T-helper 1 cell treated with Interleukin-12 subunit alpha and Interleukin-12 subunit beta and Interleukin-4 antibody, amounts not matched to agents 30 μg/mL and 1 μg/mL, for 36 hours (primary cell): ENCODE results near the gene CYP19A1.
"Not testable (repeated sequence)": the region's sequence is repeated elsewhere in the genome, so short reads cannot be mapped to it uniquely, and the experiment has no call there.

ENCODE experiments used
- H3K27ac Mint-ChIP-seq: one replicate; pipeline ENCODE4 v1.8.0; 2021; ENCODE audit warnings: mild to moderate bottlenecking, mixed read lengths
- H3K27me3 Mint-ChIP-seq: one replicate; pipeline ENCODE4 v1.8.0; 2021; ENCODE audit warnings: low read depth, mixed read lengths
- H3K36me3 Mint-ChIP-seq: one replicate; pipeline ENCODE4 v1.8.0; 2021; ENCODE audit warnings: low read depth, mixed read lengths
- H3K4me1 Mint-ChIP-seq: one replicate; pipeline ENCODE4 v1.8.0; 2021; ENCODE audit warnings: low read depth, mixed read lengths
- H3K4me3 Mint-ChIP-seq: one replicate; pipeline ENCODE4 v1.8.0; 2021; ENCODE audit warnings: mild to moderate bottlenecking, moderate library complexity, mixed read lengths
- H3K9me3 Mint-ChIP-seq: one replicate; pipeline ENCODE4 v1.8.0; 2021; ENCODE audit warnings: mixed read lengths

CYP19A1 gene

DNA sequence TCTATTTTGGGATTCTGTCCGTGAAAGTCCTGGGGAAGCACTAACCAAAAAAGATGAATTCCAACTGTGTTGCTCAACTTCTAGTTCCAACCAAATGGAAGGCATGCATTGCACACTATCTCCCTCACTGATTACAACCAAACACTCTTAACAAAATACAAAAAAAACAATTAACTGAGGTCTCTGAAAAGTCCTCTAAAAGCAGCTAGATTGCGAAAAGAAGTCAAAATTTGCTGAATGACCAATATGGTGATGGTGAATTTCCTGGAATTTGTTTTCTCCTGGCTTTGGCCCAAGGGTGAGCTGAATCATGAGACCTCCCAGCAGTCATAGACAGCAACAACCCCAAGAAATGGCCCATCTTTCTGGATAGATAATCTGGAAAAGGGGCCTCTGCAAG is 28.3 kb downstream of the CYP19A1 start:
- no peaks in the 10 kb centered on the region for H3K4me1 Mint-ChIP-seq
- peaks cover 8% of the 10 kb centered on the region for H3K27me3 Mint-ChIP-seq
- no peak overlapping the region for H3K27ac Mint-ChIP-seq
- no peak overlapping the region for H3K4me3 Mint-ChIP-seq
- no peaks in the 10 kb centered on the region for H3K9me3 Mint-ChIP-seq
- H3K36me3 Mint-ChIP-seq, result no peaks in the 10 kb centered on the region

GRCh38 chr15:51307811-51308210 is 30.6 kb downstream of the CYP19A1 start:
- Mint-ChIP-seq H3K27me3 (peaks cover 13% of the 10 kb centered on the region), H3K27ac (no peak overlapping the region), H3K36me3 (no peaks in the 10 kb centered on the region), H3K4me3 (no peak overlapping the region), H3K9me3 (no peaks in the 10 kb centered on the region), H3K4me1 (no peaks in the 10 kb centered on the region)

DNA sequence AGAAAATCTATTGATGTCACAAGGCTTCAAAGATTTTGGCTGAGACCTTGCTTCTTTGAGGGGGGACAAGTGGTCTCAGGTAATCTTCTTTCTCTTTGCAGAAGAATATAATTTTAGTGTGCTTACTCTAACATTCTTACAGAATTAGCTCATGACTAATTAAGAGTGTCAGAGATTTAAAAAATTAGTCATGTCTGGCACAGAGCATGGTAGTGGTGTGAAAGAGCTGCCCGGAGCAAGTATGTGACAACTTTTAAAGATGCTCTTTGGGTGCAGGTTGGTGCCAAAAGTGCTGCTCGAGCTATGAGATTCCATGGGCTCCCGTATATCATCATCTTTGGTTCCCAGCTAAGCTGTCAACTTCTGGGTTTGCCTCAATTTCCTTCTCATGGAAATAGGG is 31.1 kb downstream of the CYP19A1 start:
- Mint-ChIP-seq H3K9me3 (no peaks in the 10 kb centered on the region), H3K27me3 (peaks cover 16% of the 10 kb centered on the region), H3K4me1 (no peaks in the 10 kb centered on the region), H3K36me3 (no peaks in the 10 kb centered on the region), H3K4me3 (no peak overlapping the region), H3K27ac (no peak overlapping the region)

- Mint-ChIP-seq H3K4me1 (no peaks in the 10 kb centered on the region), H3K4me3 (no peak overlapping the region), H3K27ac (no peak overlapping the region), H3K27me3 (peaks cover 19% of the 10 kb centered on the region), H3K36me3 (no peaks in the 10 kb centered on the region), H3K9me3 (no peaks in the 10 kb centered on the region)
Measured at GRCh38 chr15:51303462-51303980, 34.9 kb downstream of the CYP19A1 start.

- Mint-ChIP-seq H3K9me3 (no peaks in the 10 kb centered on the region), H3K36me3 (no peaks in the 10 kb centered on the region), H3K4me1 (no peaks in the 10 kb centered on the region), H3K27ac (no peak overlapping the region), H3K4me3 (no peak overlapping the region), H3K27me3 (peaks cover 16% of the 10 kb centered on the region)
Measured at GRCh38 chr15:51302480-51302879, 35.9 kb downstream of the CYP19A1 start.

- Mint-ChIP-seq H3K27me3 (peaks cover 18% of the 10 kb centered on the region), H3K36me3 (no peaks in the 10 kb centered on the region), H3K4me1 (no peaks in the 10 kb centered on the region), H3K4me3 (no peak overlapping the region), H3K27ac (no peak overlapping the region), H3K9me3 (no peaks in the 10 kb centered on the region)
Measured at GRCh38 chr15:51299187-51300015, 39.0 kb downstream of the CYP19A1 start.

GRCh38 chr15:51298620-51299019 is 39.8 kb downstream of the CYP19A1 start:
- Mint-ChIP-seq H3K4me1 (no peaks in the 10 kb centered on the region), H3K36me3 (no peaks in the 10 kb centered on the region), H3K9me3 (no peaks in the 10 kb centered on the region), H3K27ac (no peak overlapping the region), H3K4me3 (no peak overlapping the region), H3K27me3 (peaks cover 14% of the 10 kb centered on the region)

GRCh38 chr15:51290720-51291119 is 47.7 kb downstream of the CYP19A1 start:
- H3K36me3 Mint-ChIP-seq, result no peaks in the 10 kb centered on the region
- H3K4me1 Mint-ChIP-seq, result no peaks in the 10 kb centered on the region
- peaks cover 4% of the 10 kb centered on the region for H3K27me3 Mint-ChIP-seq
- H3K27ac Mint-ChIP-seq, result no peak overlapping the region
- no peaks in the 10 kb centered on the region for H3K9me3 Mint-ChIP-seq
- no peak overlapping the region for H3K4me3 Mint-ChIP-seq

- Mint-ChIP-seq H3K4me3 (no peak overlapping the region), H3K36me3 (no peaks in the 10 kb centered on the region), H3K27ac (no peak overlapping the region), H3K4me1 (no peaks in the 10 kb centered on the region), H3K9me3 (no peaks in the 10 kb centered on the region), H3K27me3 (no peaks in the 10 kb centered on the region)
Measured at GRCh38 chr15:51289290-51289689, 49.1 kb downstream of the CYP19A1 start.

- H3K27me3 Mint-ChIP-seq, result no peaks in the 10 kb centered on the region
- no peak overlapping the region for H3K27ac Mint-ChIP-seq
- no peaks in the 10 kb centered on the region for H3K4me1 Mint-ChIP-seq
- no peak overlapping the region for H3K4me3 Mint-ChIP-seq
- no peaks in the 10 kb centered on the region for H3K9me3 Mint-ChIP-seq
- H3K36me3 Mint-ChIP-seq, result no peaks in the 10 kb centered on the region
Measured at GRCh38 chr15:51288143-51289065, 50.0 kb downstream of the CYP19A1 start.

GRCh38 chr15:51286816-51287215 is 51.6 kb downstream of the CYP19A1 start:
- no peaks in the 10 kb centered on the region for H3K9me3 Mint-ChIP-seq
- H3K4me3 Mint-ChIP-seq, result no peak overlapping the region
- H3K27me3 Mint-ChIP-seq, result no peaks in the 10 kb centered on the region
- H3K36me3 Mint-ChIP-seq, result no peaks in the 10 kb centered on the region
- H3K4me1 Mint-ChIP-seq, result peaks cover 9% of the 10 kb centered on the region
- no peak overlapping the region for H3K27ac Mint-ChIP-seq

- Mint-ChIP-seq H3K9me3 (no peaks in the 10 kb centered on the region), H3K27ac (no peak overlapping the region), H3K36me3 (no peaks in the 10 kb centered on the region), H3K4me1 (peaks cover 9% of the 10 kb centered on the region), H3K4me3 (no peak overlapping the region), H3K27me3 (no peaks in the 10 kb centered on the region)
Measured at GRCh38 chr15:51285399-51285798, 53.0 kb downstream of the CYP19A1 start.

DNA sequence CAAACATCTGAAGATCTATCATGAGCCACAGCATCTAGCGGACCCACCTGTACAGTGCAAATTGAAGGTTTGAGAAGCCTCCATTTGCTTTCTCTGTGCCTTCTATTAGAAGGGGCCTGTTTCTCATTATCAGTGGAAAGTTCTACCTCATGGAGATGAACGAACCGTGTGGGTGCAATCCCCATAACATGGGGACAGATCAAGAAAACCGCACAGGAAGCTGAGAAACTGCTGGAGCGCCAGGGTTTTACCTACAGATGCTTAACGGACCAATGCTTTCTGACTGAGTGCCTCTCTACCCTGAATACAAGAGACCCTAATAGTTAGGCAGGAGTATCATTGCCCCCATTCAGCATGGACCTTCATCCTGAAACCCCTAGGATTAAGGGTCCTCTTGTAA is 53.5 kb downstream of the CYP19A1 start:
- Mint-ChIP-seq H3K4me1 (peaks cover 9% of the 10 kb centered on the region), H3K9me3 (no peaks in the 10 kb centered on the region), H3K27me3 (no peaks in the 10 kb centered on the region), H3K36me3 (no peaks in the 10 kb centered on the region), H3K4me3 (no peak overlapping the region), H3K27ac (no peak overlapping the region)

GRCh38 chr15:51283026-51283425 is 55.4 kb downstream of the CYP19A1 start:
- Mint-ChIP-seq H3K27me3 (peaks cover 6% of the 10 kb centered on the region), H3K27ac (no peak overlapping the region), H3K36me3 (no peaks in the 10 kb centered on the region), H3K4me3 (peak overlapping the region; percentile 41), H3K9me3 (no peaks in the 10 kb centered on the region), H3K4me1 (peaks cover 9% of the 10 kb centered on the region)

GRCh38 chr15:51282241-51282640 is 56.2 kb downstream of the CYP19A1 start:
- not testable (repeated sequence) for H3K27ac Mint-ChIP-seq, H3K9me3 Mint-ChIP-seq, H3K27me3 Mint-ChIP-seq, H3K4me1 Mint-ChIP-seq, H3K36me3 Mint-ChIP-seq
- H3K4me3 Mint-ChIP-seq, result peak overlapping the region; percentile 41
